Astrocyte of the spinal cord (primary cell): ENCODE data around the gene SH3BGRL3.

Source experiments
- DNase-seq: peaks from one replicate; pipeline ENCODE4 v3.0.0; 2011; ENCODE audit warnings: low read depth, low spot score
- H3K4me3 ChIP-seq: 2 replicates; pipeline ENCODE4 v1.5.1; 2011; ENCODE audit warnings: low read depth, mild to moderate bottlenecking, low read length, moderate library complexity
- CTCF ChIP-seq: IDR thresholded peaks from 2 replicates; pipeline ENCODE4 v1.5.1; 2012; ENCODE audit warnings: low read depth, mild to moderate bottlenecking, low read length, inconsistent platforms
- in situ Hi-C: cut with HindIII; loops from 2 replicates; pipeline ENCODE4 v1.10.0; 2017; ENCODE audit warnings: low sequenced_read_pairs

Gene SH3BGRL3

GRCh38 chr1:26268290-26269197 is 11.3 kb upstream of the SH3BGRL3 start:
- H3K4me3 ChIP-seq, result no peak overlapping the region
- no peak for DNase-seq
- no peak for TF ChIP-seq CTCF
- in situ Hi-C loops, result no loop called here

GRCh38 chr1:26269198-26269550 is 10.7 kb upstream of the SH3BGRL3 start:
- H3K4me3 ChIP-seq, result no peak overlapping the region
- in situ Hi-C loops, result no loop called here
- TF ChIP-seq CTCF, result no peak
- DNase-seq, result no peak

GRCh38 chr1:26274801-26275425 is 5.0 kb upstream of the SH3BGRL3 start:
- H3K4me3 ChIP-seq, result no peak overlapping the region
- no peak for TF ChIP-seq CTCF
- peak; percentile 72 for DNase-seq
- in situ Hi-C loops, result no loop called here

GRCh38 chr1:26275580-26276431 is 4.1 kb upstream of the SH3BGRL3 start:
- peak; percentile 90 for DNase-seq
- no peak overlapping the region for H3K4me3 ChIP-seq
- peak; percentile 75 for TF ChIP-seq CTCF
- in situ Hi-C loops, result no loop called here

GRCh38 chr1:26276432-26276838 is 3.5 kb upstream of the SH3BGRL3 start:
- no peak overlapping the region for H3K4me3 ChIP-seq
- TF ChIP-seq CTCF, result no peak
- DNase-seq, result no peak
- in situ Hi-C loops, result no loop called here

GRCh38 chr1:26277261-26277661 is 2.6 kb upstream of the SH3BGRL3 start:
- H3K4me3 ChIP-seq, result no peak overlapping the region
- no peak for DNase-seq
- in situ Hi-C loops, result no loop called here
- no peak for TF ChIP-seq CTCF
